NCI-H1436 treated with DMSO at 0.1 percent for 48 hours (cell line): Measurements from ENCODE around the gene FKTN.
A peak's percentile ranks its signal among the peaks of the same experiment; 100 is the strongest.

Experiments
- DNase-seq: peaks from one replicate; lab custom pipeline; 2025; lab: John Stamatoyannopoulos, UW

The FKTN gene

DNA sequence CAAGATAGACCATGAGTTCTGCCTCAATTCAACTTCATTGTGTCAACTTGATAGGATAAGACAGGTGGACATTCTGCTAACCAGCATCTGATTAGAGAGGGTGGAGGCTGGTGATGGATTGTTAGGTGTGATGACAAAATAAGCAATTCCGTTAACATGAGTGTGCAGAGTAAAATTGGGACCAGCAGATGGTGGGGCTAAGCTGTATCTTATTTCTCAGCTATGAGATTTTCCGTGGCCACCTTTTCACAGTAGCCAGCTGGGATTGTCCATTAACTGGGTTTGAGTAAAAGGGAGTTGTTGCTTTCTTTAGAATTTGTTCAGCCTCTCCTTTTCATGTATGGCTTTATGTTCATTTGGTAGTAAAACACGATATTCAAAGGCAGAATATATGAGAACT lies 75.5 kb downstream of the FKTN start:
- no peak for DNase-seq

DNA sequence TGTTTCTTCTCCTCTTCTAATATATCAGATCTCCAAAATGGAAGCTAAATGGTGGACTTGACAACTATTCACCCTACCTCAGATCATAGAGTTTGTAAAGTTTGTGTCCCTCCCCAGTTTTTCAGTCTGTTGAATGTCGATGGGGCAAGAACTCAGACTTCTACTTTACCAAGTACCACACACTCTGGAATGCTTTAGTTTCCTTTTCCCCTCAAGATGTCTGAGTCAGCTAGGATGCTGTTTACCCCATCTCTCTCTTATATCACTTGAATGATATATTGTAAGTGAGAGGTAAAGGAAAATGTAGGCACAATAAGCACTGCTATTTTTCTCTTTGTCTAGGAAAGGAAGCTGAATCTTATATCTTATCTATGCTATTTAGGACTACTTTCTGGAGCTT lies 78.4 kb downstream of the FKTN start:
- no peak for DNase-seq

- DNase-seq: no peak
Observed at GRCh38 chr9:105637787-105638395, 80.0 kb downstream of the FKTN start.

DNA sequence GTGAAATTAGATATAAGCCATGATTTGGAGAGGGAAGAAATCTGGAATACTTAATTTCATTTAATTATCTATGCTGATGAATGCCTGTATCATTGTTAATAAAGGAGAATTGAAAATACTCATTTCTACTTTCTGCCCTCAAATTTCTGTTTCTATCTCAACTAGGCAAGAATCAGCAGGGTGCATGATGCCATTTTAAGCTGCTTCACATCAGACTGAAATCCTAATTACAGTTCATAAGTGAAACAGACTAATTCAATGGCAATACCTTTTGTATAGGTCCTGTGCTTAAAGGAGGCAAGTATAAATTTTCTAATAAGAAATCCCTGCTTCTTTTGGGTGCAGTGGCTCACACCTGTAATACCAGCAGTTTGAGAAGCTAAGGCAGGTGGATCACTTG lies 82.0 kb downstream of the FKTN start:
- no peak for DNase-seq

- no peak for DNase-seq
Observed at GRCh38 chr9:105643795-105644194, 85.9 kb downstream of the FKTN start.

- no peak for DNase-seq
Observed at GRCh38 chr9:105646879-105647594, 89.1 kb downstream of the FKTN start.

DNA sequence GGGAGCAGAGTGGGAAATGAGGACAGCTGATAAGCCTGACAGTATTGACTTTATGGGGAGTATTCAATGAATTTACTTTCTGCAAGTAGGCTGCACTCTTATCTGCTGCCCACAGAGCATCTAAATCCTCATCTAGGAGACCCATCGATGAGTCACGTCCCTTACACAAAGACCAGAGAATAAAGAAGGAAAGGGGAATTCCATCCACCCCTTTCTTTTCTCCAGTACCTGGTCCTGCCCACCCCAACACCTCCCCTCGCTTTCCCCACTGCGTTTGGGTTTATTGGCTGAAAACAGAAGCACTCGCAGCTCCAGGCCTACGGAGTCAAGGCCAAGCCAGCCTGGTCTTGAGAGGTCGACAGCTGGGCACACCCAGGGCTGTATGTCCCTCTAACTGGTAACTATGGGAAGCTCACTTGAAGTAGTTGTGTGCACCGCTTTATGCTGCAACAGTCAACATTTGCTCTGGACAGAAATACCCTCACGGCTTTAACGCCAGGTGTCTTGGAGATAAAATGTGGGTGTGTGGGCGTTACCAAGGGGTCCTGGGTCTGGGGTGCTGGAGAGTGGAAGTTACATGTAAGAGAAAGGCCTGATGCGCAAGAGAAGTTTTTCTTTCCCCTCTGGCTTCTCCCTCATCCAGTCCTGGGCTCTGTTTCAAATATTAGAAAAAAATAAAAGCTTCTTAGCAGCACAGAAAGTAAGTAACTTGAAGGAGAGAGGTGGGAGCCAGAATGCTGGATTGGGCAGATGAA lies 89.8 kb downstream of the FKTN start:
- DNase-seq: peak; percentile 64

- no peak for DNase-seq
Observed at GRCh38 chr9:105651806-105652205, 93.9 kb downstream of the FKTN start.

- no peak for DNase-seq
Observed at GRCh38 chr9:105656131-105656921, 98.4 kb downstream of the FKTN start.

- DNase-seq: no peak
Observed at GRCh38 chr9:105658351-105658750, 100.4 kb downstream of the FKTN start.

DNA sequence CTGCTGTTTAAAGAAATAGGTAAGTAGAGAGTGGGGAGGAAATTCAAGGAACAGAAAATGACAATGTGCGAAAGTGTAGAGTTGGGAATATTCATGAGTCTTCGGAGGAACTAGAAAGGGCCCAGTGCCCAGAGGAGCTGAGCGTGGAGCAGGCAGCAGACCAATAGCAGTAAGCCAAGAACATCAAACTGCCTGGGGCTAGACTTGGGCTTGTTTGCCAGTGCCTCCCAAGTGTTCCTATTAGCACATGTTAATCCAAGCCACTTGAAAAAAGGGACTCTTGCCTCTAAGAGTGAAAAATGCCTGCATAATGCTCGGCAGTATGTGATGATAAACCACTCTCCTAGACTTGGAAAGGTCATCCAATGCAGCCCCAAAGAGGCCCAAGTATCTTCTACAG lies 103.1 kb downstream of the FKTN start:
- DNase-seq: no peak

DNA sequence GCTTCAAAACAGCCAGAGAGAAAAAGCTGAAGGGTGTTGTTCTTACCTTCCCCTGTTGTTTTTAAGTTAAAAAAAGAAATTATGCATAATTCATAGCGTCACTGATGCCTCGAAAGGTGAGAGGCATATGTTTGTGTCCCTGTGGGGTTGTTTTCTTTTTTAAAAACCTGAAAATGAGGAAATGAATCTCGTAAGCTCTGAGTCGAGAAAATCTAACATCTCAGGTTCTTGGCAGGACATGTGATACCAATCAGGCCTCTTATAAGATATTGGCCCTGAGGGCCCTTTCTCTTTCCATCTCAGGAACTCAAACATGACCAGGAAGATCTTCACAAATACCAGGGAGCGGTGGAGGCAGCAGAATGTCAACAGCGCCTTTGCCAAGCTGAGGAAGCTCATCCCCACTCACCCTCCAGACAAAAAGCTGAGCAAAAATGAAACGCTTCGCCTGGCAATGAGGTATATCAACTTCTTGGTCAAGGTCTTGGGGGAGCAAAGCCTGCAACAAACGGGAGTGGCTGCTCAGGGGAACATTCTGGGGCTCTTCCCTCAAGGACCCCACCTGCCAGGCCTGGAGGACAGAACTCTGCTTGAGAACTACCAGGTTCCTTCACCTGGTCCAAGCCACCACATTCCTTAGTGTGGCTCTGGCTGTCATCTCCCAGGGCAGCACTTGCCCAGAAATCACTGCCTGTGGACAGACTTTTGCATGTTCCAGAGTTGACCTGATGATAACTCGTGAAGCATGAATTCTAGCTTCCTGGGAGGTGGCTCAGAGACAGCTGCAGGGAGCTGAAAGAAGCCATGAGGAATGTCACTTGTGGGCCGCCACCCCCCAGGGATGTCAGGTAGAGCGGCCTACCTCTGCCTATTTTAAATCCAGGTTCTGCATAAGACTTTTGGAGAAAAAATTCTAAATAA lies 104.5 kb downstream of the FKTN start, which contains the start of gene TAL2:
TAL2 (plus strand) TSS at position 274 of the 921 bp plus-strand sequence; CDS start at position 314, 40 bp downstream.
- no peak for DNase-seq

DNA sequence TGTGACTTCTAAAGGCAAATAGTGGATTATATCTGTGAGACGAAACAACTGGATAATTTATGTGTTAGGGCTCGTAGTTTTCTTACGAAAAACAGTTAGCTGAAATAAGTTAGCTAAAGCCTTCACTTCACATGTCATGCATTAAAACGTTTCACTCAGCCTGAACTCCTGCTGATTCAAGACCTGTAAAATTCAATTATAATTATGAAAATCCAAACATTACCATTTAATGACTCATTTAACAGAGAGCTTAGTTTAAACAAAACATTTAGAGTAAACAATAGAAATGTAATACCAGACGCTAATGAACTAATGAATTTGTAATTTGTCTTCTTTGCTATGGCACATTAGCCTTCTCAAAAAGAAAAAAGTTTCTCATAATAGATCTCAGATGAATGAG lies 106.0 kb downstream of the FKTN start:
- no peak for DNase-seq

DNA sequence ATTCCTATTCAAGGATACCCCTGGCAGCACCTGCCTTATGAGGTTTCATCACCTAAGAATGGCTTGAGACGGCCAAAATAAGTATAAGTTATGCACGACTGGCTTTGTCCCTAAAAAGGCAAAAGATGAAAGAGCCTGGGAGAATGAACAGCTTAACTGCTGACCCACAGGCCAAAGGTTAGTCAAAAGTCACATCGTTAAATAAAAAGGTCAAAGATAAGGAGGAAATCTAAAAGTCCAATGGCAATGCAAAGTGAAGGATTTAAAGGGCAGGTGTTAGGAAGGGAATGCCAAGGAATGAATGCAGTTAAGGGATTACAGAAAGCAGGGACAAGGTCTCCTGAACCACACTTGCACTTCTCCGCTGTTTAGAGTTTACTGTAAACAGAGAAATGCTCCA lies 109.9 kb downstream of the FKTN start:
- DNase-seq: no peak

DNA sequence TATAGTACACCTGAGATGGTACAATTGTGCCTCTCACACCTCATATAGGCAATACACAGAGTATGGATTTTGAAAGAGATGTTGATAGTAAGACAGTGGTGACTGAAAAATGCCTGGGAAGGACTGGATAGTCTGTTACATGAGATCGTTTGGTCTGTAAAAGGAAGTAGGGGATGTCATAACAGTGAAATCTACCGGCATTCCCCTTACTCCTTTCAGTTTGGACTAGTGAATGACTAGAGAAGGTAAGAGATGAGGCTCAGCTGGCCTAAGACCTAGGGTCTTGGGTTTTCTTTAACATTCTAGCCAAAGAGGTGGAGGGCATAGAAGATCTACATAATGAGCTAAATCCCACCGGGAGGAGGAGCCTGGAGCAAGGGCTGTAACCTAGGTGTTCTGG lies 112.4 kb downstream of the FKTN start:
- DNase-seq: no peak

DNA sequence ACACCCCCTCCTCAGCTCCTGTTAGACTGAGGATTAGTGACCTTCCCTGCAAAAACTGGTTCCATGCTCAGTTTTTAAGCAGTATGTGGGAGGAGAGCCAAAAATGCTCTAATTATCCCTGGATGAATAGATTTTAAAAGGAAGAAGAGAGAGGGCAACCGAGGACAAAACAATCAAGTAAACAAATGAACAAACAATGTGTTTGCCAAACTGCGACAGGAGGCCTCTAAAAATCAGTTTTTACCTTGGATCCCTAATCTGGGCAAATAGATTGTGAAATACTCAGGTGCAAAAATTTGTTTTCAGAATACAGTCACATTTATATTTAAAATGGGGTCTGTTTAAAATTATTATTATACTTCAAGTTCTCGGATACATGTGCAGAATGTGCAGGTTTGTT lies 112.8 kb downstream of the FKTN start:
- no peak for DNase-seq

DNA sequence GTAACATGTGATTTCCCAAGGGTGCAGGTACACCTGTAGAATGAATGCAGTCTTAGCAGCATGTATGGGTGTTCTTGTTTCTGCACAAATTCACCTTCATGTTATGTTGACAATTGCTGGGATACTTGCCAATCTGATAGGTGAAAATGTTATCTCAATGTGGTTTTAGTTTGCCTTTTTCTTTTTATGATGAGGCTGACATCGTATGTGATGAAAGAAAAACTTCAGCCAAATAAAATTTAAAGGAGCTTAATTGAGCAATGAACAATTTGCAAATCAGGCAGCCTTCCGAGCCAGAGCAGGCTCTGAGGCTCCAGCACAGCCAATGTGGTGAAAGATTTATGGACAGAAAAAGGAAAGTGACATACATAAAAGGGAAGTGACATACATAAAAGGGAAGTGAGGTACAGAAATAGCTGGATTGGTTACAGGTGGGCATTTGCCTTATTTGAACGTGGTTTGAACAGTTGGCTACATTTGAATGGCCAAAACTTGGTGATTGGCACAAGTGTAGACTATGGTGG lies 114.8 kb downstream of the FKTN start:
- no peak for DNase-seq

- DNase-seq: no peak
Observed at GRCh38 chr9:105673850-105674387, 116.0 kb downstream of the FKTN start.

DNA sequence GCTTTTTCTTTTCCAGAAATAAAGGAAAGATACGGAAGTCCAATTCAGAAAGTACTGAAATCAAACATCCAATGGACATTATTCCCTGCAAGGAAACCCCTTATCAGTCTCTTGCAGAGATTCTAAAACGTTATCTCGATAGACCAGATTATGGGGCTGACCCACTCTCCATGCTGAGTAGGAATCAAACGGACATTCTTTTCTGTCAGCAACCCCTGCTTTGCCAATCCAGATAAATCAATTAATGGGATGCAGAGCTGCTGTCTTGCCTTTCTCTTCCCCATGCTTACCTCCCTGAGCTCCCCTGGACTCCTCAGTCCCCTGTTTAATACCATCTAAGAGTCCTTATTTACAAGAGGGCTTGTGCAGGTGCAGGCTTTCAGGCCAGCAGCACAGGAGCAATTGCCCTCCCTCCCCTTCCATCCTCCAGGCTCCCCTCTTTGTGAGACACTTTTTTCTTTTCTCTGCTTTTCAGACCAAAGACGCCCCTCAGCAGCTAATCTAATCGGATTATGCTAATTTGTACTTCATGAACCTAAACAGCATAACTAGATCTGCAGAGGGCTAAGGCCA lies 118.5 kb downstream of the FKTN start:
- no peak for DNase-seq

DNA sequence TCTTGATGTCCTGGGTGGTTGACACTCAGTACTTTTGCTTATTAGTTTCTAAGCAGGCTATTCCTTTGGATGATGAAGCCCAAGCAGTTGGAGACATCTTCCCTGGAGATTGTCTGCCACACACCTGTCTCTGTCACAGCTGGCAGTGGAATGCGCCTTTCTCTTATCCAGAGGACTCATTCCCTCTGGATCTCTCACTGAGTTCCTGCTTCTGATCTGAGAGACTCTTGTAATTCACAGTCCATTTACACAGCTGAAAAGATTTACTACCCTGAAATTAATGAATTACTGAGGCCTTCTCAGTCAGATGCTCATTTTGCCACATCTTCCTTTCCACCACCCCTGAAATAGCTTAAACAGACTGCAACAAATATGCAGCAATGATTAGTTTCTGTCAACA lies 120.2 kb downstream of the FKTN start:
- DNase-seq: no peak
